ENCODE measurements around the gene LAPTM4A. TPM values are rescaled to one million over a fixed set of nuclear protein-coding genes. Genes with fewer than 3 reads are reported as not detected.

LAPTM4A gene
- total RNA-seq, 1 experiment from 2014 or later, result 125 TPM

- Histone ChIP-seq H3K9me3 (ENCODE audit: insufficient read depth, low read depth) (peaks cover 9% of the 10 kb centered on the region; the same call in 1 of the 2 replicates), H3K27ac (no peak overlapping the region), H4K20me1 (ENCODE audit: insufficient read depth) (no peaks in the 10 kb centered on the region), H2AFZ (no peak overlapping the region), H3K9me2 (ENCODE audit: insufficient read depth) (no peaks in the 10 kb centered on the region), H3K27me3 (ENCODE audit: insufficient read depth, low read depth) (no peaks in the 10 kb centered on the region), H3K36me3 (ENCODE audit: low read depth) (no peaks in the 10 kb centered on the region; the same call in 1 of the 2 replicates), H3K4me3 (no peak overlapping the region), H3F3A (ENCODE audit: insufficient read depth, low read depth) (peaks cover 41% of the 10 kb centered on the region), H3K4me1 (replicated peaks; ENCODE audit: insufficient read depth) (peaks cover 47% of the 10 kb centered on the region), H3K4me2 (peak overlapping the region; percentile 15), H3K79me2 (ENCODE audit: low read depth) (no peaks in the 10 kb centered on the region)
- no TSS peak for BruUV-seq (replicated peaks)
- ChIA-PET POLR2A (ENCODE audit: unreplicated experiment) (no interaction called here), CTCF (no interaction called here)
- no peak for TF ChIP-seq EZH2 (IDR thresholded peaks at IDR 0.05; ENCODE audit: low read depth)
- TF ChIP-seq CTCF (conservative IDR thresholded peaks at IDR 0.05), result no peak
- DNase-seq, result no peak
- intact Hi-C loops (cut with micrococcal nuclease; ENCODE audit: unreplicated experiment), result no loop called here
These were observed 13.0 kb upstream of the LAPTM4A start for GRCh38 chr2:20064421-20064820.

GRCh38 chr2:20062615-20063545, 11.5 kb upstream of the LAPTM4A start:
- intact Hi-C loops (cut with micrococcal nuclease; ENCODE audit: unreplicated experiment), result no loop called here
- DNase-seq, result no peak
- Histone ChIP-seq H3K36me3 (ENCODE audit: low read depth) (no peaks in the 10 kb centered on the region; the same call in 1 of the 2 replicates), H3K27ac (no peak overlapping the region), H3K9me3 (ENCODE audit: insufficient read depth, low read depth) (peaks cover 9% of the 10 kb centered on the region; the same call in 1 of the 2 replicates), H3K27me3 (ENCODE audit: insufficient read depth, low read depth) (no peaks in the 10 kb centered on the region), H3F3A (ENCODE audit: insufficient read depth, low read depth) (peaks cover 34% of the 10 kb centered on the region), H3K4me3 (no peak overlapping the region), H3K4me1 (replicated peaks; ENCODE audit: insufficient read depth) (peaks cover 36% of the 10 kb centered on the region), H2AFZ (no peak overlapping the region), H3K9me2 (ENCODE audit: insufficient read depth) (no peaks in the 10 kb centered on the region), H3K4me2 (no peak overlapping the region), H3K79me2 (ENCODE audit: low read depth) (no peaks in the 10 kb centered on the region), H4K20me1 (ENCODE audit: insufficient read depth) (no peaks in the 10 kb centered on the region)
- no peak for TF ChIP-seq EZH2 (IDR thresholded peaks at IDR 0.05; ENCODE audit: low read depth)
- TF ChIP-seq CTCF (conservative IDR thresholded peaks at IDR 0.05), result no peak
- POLR2A ChIA-PET (ENCODE audit: unreplicated experiment), result no interaction called here
- no TSS peak for BruUV-seq (replicated peaks)
- CTCF ChIA-PET, result no interaction called here

GRCh38 chr2:20061940-20062339, 10.5 kb upstream of the LAPTM4A start:
- no peaks in the 10 kb centered on the region for H3K27me3 ChIP-seq (ENCODE audit: insufficient read depth, low read depth)
- H3K9me3 ChIP-seq (ENCODE audit: insufficient read depth, low read depth), result peaks cover under 1% of the 10 kb centered on the region; the same call in 1 of the 2 replicates
- TF ChIP-seq EZH2 (IDR thresholded peaks at IDR 0.05; ENCODE audit: low read depth) (no peak), CTCF (conservative IDR thresholded peaks at IDR 0.05) (no peak)
- H3K4me2 ChIP-seq, result no peak overlapping the region
- H3K9me2 ChIP-seq (ENCODE audit: insufficient read depth), result no peaks in the 10 kb centered on the region
- BruUV-seq (replicated peaks), result no TSS peak
- H3K79me2 ChIP-seq (ENCODE audit: low read depth), result no peaks in the 10 kb centered on the region
- no peak overlapping the region for H3K27ac ChIP-seq
- peaks cover 27% of the 10 kb centered on the region for H3K4me1 ChIP-seq (replicated peaks; ENCODE audit: insufficient read depth)
- peaks cover 25% of the 10 kb centered on the region for H3F3A ChIP-seq (ENCODE audit: insufficient read depth, low read depth)
- ChIA-PET CTCF (no interaction called here), POLR2A (ENCODE audit: unreplicated experiment) (interaction anchor here (0.6 kb wide), 1 partner anchor 170 kb away, joined by 21 read pairs; no protein-coding TSS in a partner anchor)
- H2AFZ ChIP-seq, result no peak overlapping the region
- intact Hi-C loops (cut with micrococcal nuclease; ENCODE audit: unreplicated experiment), result no loop called here
- no peaks in the 10 kb centered on the region for H4K20me1 ChIP-seq (ENCODE audit: insufficient read depth)
- H3K36me3 ChIP-seq (ENCODE audit: low read depth), result no peaks in the 10 kb centered on the region; the same call in 1 of the 2 replicates
- DNase-seq, result no peak
- no peak overlapping the region for H3K4me3 ChIP-seq

Data from PC-9 (cell line).